OCI-LY3 (cell line): ENCODE results near the gene CNOT6L.

ENCODE experiments used
- CTCF ChIP-seq: fragments of 200-600, 300-600 bp; sonication (generic); IDR thresholded peaks from 2 replicates; pipeline ENCODE4 v1.5.1; 2014; ENCODE audit warnings: antibody characterized with exemption, low read length, low read depth
- EZH2phosphoT487 ChIP-seq: fragments of 200-600 bp; shearing (Covaris generic); IDR thresholded peaks from 2 replicates; pipeline ENCODE4 v1.6.1; 2018; ENCODE audit warnings: antibody characterized with exemption, mixed run types, low read depth

DNA sequence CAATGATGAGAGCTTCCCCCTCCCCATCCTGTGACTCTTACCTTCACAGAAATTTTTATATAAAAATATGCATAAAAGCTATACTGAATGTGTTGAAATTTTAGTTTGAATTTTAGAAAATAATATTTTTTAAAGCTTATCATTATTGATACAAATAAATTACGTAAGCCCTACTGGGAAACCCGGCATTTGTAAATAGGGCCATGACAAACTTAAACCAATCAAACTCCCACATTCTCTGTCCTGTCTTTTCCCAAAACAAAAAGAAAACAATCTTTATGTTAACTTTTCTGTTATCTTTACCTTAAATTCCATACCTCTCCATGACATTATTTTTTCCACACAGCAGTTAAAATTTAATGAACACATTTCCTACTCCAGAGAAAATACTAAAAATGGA lies 2.6 kb downstream of the CNOT6L start:
- TF ChIP-seq CTCF (no peak), EZH2phosphoT487 (no peak)
